ENCODE measurements around the gene CENATAC.
"Not testable (repeated sequence)": the region's sequence is repeated elsewhere in the genome, so short reads cannot be mapped to it uniquely, and the experiment has no call there.

CENATAC gene

DNA sequence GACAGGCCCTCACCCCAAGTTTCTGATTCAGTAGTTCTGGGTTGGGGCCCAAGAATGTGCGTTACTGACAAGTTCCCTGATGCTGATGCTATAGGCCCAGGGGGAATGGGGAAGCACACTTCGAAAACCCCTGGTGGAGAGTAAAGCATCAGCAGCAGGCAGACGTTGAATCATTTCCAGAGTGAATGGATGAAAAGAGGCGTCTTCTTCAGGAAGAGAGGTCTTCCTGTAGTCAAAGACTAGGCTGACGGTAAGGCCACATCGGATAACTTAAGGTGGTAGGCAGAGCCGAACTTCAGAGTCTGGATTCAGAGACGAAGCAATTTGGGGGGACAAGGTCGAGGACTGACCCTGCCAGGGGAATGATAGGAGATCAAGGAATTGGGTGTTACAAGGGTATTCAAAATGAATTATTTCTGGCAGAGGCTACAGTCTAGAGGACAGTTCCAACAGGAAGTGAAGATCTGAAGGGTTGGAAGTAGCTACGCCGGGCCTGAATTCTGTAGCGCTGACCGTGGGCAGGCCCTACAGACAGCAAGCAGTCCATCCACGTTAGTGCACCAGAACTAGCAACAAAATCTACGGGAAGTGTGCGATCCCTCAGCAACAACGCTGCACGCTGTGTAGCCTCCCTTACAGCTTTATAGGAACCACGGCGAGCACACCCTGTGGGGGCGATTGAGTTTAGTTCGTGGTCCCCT, 862 bp upstream of the CENATAC start:
- DNase-seq = no peak

DNA sequence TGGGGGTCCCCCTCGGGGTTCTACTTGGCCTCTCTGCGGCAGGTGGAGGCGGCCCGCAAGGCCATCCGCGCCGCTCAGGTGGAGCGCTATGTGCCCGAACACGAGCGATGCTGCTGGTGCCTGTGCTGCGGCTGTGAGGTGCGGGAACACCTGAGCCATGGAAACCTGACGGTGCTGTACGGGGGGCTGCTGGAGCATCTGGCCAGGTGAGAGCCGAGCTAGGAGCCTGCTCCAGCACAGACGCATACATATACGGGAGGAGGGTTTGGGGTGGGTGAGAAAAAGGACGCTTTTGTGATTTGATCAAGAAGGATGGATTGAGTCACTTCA, 415 bp downstream of the CENATAC start:
- DNase-seq = no peak

DNA sequence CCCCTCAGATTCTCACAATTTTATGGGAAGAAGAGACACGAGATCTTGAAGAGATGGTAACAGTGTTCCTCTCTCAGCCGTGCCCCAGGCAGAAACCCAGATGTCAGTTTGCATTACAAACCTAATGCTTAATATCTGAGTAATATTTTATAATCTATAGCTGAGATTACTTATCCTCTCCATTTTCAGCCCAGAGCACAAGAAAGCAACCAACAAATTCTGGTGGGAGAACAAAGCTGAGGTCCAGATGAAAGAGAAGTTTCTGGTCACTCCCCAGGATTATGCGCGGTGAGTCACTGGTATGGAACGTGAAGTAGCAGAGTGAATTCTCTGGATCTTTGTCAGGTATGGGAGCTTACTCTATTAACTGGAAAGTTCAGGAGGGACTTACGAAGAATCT, 884 bp downstream of the CENATAC start:
- no peak for DNase-seq

DNA sequence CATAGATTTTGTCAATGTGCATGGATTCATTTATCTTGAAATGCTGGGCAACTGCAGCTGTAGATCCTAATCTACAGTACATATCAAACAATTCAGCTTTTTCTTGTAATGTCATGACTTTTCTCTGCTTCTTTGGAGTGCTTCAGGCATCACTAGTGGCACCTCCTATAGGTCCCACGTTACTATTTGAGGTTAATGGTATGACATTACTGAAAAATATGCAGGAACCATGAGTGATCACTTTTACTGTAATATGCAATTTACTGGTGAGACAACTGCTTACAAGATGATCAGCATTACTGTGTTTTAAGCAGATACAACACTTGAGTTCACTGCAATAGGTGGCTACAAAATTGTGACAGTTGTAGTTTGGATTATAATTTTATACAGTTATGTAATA, 3.0 kb downstream of the CENATAC start:
- no peak for DNase-seq

DNA sequence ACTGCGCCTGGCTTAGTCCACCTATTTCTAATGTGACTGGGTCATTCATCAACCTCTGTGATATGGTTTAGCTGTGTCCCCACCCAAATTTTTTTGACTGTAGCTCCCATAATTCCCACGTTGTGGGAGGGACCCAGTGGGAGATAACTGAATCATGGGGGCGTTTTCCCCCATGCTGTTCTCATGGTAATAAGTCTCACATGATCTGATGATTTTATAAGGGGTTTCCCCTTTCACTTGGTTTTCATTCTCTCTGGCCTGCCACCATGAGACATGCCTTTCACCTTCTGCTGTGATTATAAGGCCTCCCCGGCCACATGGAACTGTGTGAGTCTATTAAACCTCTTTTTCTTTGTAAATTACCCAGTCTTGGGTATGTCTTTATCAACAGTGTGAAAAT, 8.7 kb downstream of the CENATAC start:
- DNase-seq = no peak

DNA sequence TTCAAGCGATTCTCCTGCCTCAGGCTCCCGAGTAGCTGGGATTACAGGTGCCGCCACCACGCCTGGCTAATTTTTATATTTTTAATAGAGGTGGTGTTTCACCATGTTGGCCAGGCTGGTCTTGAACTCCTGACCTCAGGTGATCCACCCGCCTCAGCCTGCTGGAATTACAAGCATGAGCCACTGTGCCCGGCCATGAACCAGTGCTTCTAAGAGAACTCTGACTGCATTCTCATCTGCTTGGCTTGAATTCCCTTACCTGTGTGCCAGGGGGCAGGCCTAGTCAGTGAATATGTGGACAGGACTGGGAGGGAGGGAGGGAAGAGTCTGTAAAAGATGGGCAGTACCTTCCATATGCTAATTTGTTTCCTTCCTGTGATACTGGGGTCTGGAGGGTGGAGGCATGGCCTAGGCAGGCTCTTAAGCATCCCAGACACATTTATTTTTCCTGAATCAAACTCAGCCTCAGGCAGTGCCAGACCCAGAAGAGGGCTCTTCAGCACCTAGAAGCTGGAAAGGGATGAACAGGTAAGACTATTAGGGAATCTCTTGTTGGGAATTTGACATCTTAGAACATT, 13.6 kb downstream of the CENATAC start:
- DNase-seq = no peak

DNA sequence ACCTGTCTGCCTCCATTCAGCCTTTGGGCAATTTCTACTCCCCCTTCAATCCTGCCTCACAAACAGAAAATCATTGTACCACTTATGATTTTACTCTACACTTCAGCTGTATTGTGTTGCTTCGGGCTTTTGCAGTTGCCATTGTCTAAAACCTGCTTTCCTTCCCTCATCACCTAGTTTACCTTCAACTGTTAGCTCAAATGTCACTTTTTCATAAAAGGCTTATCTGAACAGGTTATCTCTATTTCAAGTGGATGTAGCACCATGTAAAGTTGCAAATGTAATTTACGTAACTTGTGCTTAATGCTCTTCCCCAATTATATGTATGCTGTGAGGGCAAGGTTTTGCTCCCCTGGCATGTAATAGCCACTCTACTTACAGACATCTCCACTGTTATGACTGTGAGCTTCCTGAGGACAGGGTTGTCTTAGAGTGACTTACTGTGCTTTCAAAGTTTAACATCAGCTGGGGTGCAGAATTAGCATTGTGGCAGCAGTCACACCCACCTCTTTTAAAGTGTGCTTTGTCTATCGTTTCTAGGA, 14.8 kb downstream of the CENATAC start:
- no peak for DNase-seq

DNA sequence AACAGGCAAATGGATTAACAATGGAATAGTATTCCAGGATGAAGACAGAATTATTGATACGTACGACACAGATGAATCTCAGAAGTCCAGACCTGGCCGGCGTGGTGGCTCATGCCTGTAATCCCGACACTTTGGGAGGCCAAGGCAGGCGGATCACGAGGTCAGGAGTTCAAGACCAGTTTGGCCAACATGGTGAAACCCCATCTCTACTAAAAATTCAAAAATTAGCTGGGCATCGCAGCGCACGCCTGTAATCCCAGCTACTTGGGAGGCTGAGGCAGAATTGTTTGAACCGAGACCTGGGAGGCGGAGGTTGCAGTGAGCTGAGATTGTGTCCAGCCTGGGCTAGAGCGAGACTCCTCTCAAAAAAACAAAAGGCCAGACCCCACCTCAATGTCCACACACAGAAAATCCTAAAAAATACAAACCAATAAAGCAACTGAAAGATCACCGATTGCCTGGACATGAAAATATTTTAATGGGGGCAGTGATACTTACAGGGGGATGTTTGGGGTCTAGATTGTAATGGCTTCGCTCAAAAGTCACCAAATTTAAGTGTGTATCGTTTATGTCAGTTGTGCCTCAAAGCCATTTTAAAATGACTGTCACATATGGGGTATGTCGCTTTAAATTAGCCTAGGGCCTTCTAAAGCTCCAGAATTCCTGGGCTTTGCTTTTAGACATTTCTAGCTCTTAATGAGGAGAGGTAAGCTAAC, 16.4 kb downstream of the CENATAC start:
- DNase-seq = no peak

DNA sequence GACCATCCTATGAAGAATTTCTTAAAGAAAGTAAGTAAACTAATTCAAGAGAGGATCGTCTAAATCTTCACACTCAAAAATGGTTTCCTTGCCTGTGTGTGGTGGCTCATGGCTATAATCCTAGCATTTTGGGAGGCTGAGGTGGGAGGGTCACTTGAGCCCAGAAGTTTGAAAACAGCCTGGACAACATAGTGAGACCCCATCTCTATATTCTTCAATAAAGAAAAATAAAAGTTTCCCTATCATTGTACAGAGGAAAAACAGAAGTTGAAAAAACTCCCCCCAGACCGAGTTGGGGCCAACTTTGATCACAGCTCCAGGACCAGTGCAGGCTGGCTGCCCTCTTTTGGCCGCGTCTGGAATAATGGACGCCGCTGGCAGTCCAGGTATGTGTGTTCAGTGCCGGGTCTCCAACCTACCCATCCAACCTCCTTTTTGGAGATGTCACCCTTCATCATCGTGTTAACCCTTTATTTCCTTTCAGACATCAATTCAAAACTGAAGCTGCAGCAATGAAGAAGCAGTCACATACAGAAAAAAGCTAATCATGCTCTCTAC, 17.2 kb downstream of the CENATAC start:
- DNase-seq = no peak

DNA sequence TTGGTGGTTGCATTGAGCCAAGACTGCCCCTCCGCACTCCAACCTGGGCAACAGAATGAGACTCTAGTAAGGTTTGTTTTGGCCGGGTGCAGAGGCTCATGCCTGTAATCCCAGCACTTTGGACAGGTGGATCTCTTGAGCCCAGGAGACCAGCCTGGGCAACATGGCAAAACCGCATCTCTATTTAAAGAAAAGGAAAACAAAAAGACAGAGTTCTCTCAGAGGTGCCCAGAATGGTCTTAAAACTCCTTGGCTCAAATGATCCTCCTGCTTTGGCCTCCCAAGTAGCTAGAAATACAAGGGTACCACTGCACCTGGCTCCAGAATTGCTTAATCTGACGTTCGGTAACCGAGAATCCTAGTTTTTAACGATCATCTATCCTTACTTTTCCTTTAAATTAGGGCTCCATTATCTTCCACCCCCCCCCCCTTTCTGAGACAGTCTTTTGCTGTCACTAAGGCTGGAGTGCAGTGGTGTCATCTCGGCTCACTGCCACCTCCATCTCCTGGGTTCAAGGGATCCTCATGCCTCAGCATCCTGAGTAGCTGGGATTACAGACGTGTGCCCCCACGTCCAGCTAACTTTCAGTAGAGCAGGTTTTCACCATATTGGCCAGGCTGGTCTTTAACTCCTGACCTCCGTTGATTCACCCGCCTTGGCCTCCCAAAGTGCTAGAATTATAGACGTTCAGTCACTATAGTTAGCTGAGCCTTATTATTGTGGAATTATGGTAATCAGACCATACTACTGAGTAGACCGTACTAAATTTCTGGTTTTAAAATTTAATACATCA, 18.5 kb downstream of the CENATAC start:
- no peak for DNase-seq

DNA sequence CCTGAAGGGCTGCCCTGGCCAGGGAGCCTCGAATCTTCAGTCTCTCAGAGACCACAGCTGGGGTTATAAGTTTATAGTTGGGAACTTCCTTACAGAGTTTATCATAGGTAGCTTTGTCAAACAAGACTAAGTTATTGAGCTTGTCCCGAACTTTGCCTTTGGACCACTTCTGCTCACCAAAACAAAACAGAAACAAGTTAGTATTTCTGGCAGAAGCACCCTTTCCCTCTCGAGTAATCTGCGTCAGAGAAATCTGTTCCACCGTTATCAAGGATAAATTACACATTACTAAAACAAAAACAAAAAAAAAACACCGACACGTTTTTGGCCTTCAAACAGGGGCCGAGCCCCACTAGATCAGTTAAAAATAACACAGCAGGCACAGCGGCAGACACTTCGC, 19.4 kb downstream of the CENATAC start:
- not testable (repeated sequence) for DNase-seq

DNA sequence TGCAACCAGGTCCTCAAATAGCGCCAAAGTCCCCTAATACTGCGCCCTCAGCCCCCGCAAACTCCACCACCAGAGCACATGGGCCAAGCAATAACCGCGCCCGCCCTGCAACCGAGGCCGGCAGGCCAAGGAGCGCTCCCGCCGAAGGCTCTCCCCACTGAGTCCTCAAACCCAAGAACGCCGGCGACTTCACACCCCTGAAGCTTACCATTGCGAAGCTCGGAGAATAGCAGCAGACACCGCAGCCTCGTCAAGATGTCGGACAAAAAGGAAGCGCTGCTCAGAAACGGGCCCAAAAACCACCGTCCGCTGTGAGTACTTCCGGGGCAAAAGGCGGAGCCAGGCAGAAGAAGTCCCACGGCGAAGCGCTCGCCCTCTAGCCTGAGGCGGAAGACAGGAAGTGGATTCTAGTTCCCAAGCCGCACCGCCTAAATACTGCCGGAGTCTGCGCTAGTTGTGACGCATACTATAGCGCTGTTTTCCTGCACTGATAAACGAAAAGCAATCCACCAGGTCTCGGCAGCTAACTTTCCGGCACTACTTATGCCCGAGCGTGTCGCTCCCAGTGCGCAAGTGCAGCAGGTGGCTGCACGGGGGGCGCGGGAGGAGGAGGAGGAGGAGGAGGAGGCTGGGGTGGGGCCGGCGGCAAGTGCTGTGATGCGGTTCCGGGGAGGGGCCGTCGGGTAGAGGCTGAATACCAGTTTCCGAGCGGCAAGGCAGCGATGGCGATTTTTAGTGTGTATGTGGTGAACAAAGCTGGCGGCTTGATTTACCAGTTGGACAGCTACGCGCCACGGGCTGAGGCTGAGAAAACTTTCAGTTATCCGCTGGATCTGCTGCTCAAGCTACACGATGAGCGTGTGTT, 20.4 kb downstream of the CENATAC start, which contains the start of the genes RPS25 and TRAPPC4:
Gene RPS25, minus strand, starts transcription at position 270 of the 865 bp plus-strand sequence. Its CDS starts 59 bp downstream, at position 211.
Gene TRAPPC4, plus strand, starts transcription at position 693 of the 865 bp plus-strand sequence. Its CDS starts 30 bp downstream, at position 723.
- DNase-seq = peak; percentile 98

DNA sequence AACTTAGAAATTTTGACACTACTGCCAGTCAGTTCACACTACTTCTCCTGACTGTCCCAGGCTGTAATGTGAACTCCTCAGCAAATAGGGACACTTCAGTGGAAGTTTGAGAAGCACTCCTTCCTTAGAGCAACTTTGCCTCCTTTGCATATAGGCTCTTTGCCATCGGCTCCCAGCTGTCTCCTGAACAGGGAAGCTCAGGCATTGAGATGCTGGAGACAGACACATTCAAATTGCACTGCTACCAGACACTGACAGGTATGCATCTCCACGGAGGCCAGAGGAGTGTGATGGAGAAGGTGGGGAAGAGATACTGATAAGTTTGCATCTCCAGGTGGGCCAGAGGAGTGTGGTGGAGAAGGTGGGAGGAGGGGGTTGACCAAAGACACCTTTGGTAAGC, 22.1 kb downstream of the CENATAC start:
- DNase-seq = no peak

DNA sequence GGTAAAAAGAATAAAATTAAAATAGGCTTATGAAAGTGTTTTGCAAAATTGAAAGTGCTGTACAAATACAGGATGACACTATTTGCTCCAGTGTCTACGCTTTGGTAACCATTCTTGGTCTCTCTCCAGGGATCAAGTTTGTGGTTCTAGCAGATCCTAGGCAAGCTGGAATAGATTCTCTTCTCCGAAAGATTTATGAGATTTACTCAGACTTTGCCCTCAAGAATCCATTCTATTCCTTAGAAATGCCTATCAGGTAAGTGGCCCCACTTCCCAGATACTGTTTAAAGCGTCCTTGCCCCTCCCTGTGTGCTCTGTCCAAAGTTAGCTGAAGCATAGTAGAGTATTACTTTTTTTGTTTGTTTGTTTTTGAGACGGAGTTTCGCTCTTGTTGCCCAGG, 23.7 kb downstream of the CENATAC start:
- DNase-seq = no peak

DNA sequence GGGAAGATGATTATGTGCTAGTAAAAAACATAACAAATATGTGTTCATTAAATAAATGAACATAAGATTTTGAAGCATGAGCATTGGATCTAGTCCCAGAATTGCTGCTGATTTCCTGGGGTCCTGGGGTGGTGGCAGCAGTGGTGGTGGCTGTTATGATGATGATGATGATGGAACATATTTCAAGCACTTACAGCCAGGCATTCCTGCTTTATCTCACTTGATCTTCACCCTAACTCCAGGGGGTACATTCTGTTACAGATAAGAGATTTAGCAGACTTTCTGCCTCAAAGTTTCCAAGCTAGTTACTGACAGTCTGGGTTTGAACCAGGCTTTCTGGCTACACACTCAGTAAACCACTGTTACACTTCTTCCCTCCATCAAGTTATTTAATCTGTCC, 25.8 kb downstream of the CENATAC start:
- no peak for DNase-seq

DNA sequence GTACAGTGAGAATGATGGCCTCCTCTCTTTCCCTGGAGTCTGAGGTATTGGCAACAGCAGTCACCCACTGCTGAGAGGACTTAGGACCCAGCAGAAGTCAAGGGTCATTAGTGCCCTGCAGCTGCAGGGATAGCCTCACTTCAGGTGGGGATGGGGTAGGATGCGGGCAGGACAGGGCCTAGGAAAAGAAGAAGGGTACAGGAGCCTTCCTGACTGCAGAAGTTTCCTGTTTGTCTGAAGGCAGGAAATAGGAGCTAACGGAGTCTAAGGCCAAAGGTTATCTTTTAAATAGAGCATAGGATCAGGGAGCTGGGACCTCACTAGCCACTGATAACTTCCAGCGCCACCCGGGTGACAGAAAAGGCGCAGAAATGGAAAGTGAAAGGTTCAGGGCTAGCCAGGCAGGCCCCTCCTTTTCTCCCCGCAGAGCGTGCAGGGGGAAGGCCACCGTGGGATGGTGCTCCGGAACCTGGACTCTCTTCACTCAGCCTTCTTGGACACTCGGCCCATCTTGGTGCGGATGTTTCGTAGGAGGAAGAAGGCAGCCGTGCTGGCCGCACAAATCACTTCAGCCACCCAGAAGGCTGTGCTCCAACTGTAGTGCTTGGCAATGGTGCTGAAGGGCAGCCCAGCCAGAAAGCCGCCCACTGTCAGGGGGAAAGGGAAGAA, 26.6 kb downstream of the CENATAC start:
- no peak for DNase-seq

DNA sequence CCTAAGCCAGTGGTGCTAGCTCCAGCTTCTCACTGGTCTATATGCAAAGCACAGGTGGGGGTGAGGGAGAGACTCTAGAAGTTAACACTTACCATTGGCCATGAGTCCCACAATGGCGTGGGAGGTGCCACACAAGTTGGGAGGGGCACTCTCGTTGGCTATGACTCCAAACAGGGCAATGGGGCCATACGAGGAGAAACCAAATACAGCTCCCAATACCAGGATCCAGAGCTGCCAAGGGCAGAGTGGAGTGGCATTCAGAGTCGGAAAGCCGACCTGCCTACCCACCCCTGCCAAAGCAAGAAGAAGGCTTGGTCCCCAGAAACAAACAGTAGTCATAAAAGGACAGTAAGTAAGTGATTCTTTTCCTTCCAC, 27.1 kb downstream of the CENATAC start:
- DNase-seq = no peak

DNA sequence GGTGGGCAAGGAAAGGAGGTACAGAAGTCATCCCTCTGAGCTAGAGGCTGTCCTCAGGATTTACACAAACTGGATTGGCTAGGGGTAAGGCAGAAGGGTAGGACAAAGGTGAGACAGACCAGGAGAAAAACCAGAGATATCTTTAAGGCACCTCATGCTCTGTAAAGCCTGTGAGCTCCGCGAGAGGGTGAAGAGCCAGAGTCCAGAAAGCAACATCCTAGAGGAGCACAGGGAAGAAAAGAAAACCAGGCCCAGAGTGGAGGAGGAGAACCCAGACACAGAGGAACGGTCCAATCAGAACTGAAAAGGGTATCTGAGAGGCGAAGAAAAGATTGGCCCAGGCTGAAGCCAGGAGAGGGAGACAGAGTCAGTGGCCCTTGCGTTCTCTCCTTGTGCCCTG, 27.6 kb downstream of the CENATAC start:
- DNase-seq = no peak

DNA sequence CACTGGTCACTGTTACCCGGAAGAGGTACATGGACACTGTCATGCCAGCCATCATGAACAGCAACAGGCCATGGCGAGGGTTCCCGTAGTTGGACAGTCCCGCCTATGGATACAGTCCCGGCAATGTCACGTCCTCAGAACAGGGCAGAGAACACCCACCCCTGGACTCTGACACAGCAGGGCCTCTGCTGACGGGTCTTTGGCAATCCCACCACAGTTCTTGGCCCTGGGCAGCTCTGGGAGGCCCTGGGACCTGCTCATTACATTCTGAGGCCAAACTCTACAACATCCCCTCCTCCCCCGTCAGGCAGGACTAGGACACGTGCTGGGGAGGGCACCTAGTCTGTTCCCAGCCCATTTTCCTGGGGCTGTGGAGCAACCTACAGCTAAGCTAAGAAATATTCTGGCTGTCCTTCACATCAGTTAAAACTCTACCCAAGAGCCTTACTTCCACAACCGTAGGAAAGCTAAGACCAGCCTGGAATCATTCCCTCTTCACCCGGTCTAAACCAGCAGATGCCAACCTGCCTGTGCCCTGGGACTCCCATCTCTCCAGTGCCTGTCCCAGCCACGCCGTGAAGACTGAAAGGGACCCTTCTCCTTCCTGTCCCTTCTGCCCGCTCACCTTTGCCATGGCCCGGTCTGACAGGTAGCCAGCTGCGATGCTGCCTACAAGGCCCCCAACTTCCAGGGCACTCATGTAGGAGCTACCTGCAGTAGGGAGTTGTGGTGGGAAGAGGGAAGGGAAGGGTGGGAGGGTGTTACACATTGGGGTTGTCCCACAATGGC, 28.2 kb downstream of the CENATAC start:
- DNase-seq = no peak

DNA sequence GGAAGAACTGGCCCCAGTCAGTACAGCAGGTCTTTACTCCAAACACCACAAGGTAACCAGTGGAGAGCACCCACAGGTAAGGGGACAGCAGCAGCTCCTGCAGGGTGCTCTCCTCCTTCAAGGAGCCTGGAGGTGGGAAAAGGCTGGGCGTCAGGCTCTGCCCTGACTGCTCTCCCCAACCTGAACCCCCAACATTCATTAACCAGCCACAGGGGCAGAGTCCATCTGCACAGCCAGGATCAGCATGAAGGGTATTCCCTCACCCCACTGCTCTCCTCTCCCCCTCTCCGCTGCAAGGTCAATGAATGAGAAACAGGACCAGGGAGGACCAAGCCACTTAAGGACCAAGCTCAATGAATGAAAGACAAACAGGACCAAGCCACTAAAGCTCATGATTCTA, 29.0 kb downstream of the CENATAC start:
- DNase-seq = no peak

Measured in right hindlimb (tissue), 1 donor.